DND-41 (cell line): Measurements from ENCODE around the gene ITPRID1.

Experiments
- ATAC-seq: fragments of 200-7000 bp; cut with Tn5 transposase; 3 replicates; pipeline ENCODE4 v1.9.1; 2021; ENCODE audit warnings: low read depth; ENCODE audit not compliant: insufficient read depth
- DNase-seq: peaks from one replicate; pipeline ENCODE4 v3.0.0-alpha.2; 2020
- H2AFZ ChIP-seq: 2 replicates; pipeline ENCODE4 v1.6.0; 2012; ENCODE audit warnings: low read depth, low read length
- H3K27ac ChIP-seq: 2 replicates; pipeline ENCODE4 v1.5.1; 2012; ENCODE audit warnings: low read length, inconsistent platforms
- H3K27me3 ChIP-seq: fragments of 200-600 bp; sonication (generic); 2 replicates; pipeline ENCODE4 v1.6.0; 2012; ENCODE audit warnings: low read length, mild to moderate bottlenecking, inconsistent platforms; ENCODE audit not compliant: insufficient read depth, poor library complexity
- H3K36me3 ChIP-seq: 2 replicates; pipeline ENCODE4 v1.5.1; 2012; ENCODE audit warnings: low read length, inconsistent platforms; ENCODE audit not compliant: insufficient read depth
- H3K4me1 ChIP-seq: 2 replicates; pipeline ENCODE4 v1.5.1; 2012; ENCODE audit warnings: mild to moderate bottlenecking, low read length; ENCODE audit not compliant: insufficient read depth
- H3K4me2 ChIP-seq: 2 replicates; pipeline ENCODE4 v1.6.0; 2012; ENCODE audit warnings: mild to moderate bottlenecking, moderate library complexity, low read length, inconsistent platforms; ENCODE audit not compliant: insufficient read depth
- H3K4me3 ChIP-seq, 2 experiments: fragments of 200-600 bp in 1 of 2; shearing (Covaris generic) in 1 of 2; 2 replicates each; pipeline ENCODE4 v1.5.1; 2012 to 2016; ENCODE audit warnings: inconsistent platforms in 2 of 2, low read length in 2 of 2, mild to moderate bottlenecking in 2 of 2, low read depth in 1 of 2, moderate library complexity in 1 of 2
- H3K79me2 ChIP-seq: 2 replicates; pipeline ENCODE4 v1.6.0; 2012; ENCODE audit warnings: low read length, inconsistent platforms; ENCODE audit not compliant: insufficient read depth
- H3K9ac ChIP-seq: 2 replicates; pipeline ENCODE4 v1.6.0; 2012; ENCODE audit warnings: low read depth, mild to moderate bottlenecking, inconsistent platforms, low read length, moderate library complexity
- H3K9me3 ChIP-seq: 2 replicates; pipeline ENCODE4 v1.5.1; 2012; ENCODE audit warnings: low read length, moderate library complexity, mild to moderate bottlenecking, inconsistent platforms; ENCODE audit not compliant: insufficient read depth, severe bottlenecking
- H4K20me1 ChIP-seq: 2 replicates; pipeline ENCODE4 v1.6.0; 2012; ENCODE audit warnings: low read length; ENCODE audit not compliant: insufficient read depth
- CTCF ChIP-seq: IDR thresholded peaks from 2 replicates; pipeline ENCODE4 v1.5.1; 2012; ENCODE audit warnings: borderline replicate concordance, low read length, moderate library complexity, mild to moderate bottlenecking; ENCODE audit not compliant: poor library complexity, severe bottlenecking; ENCODE audit errors: extremely low read depth
- EZH2 ChIP-seq: IDR thresholded peaks from 3 replicates; pipeline ENCODE4 v1.6.1; 2012; ENCODE audit warnings: borderline replicate concordance, low read depth, mild to moderate bottlenecking, moderate library complexity, low read length, inconsistent platforms; ENCODE audit not compliant: severe bottlenecking

ITPRID1 gene

GRCh38 chr7:31508823-31509222, 5.1 kb upstream of the ITPRID1 start:
- Histone ChIP-seq H3K27me3 (no peaks in the 10 kb centered on the region), H3K9me3 (no peaks in the 10 kb centered on the region), H3K27ac (no peak overlapping the region), H3K9ac (no peak overlapping the region), H4K20me1 (no peaks in the 10 kb centered on the region), H3K4me1 (no peaks in the 10 kb centered on the region), H2AFZ (no peak overlapping the region), H3K4me2 (no peak overlapping the region), H3K79me2 (no peaks in the 10 kb centered on the region), H3K4me3 (no peak overlapping the region), H3K36me3 (no peaks in the 10 kb centered on the region)
- TF ChIP-seq EZH2 (no peak), CTCF (no peak)
- no peak for ATAC-seq
- no peak for DNase-seq

GRCh38 chr7:31512166-31512565, 1.7 kb upstream of the ITPRID1 start:
- no peaks in the 10 kb centered on the region for H3K36me3 ChIP-seq
- H3K4me3 ChIP-seq = no peak overlapping the region
- no peaks in the 10 kb centered on the region for H3K27me3 ChIP-seq
- no peak overlapping the region for H3K27ac ChIP-seq
- no peak for ATAC-seq
- DNase-seq = no peak
- no peak overlapping the region for H3K4me2 ChIP-seq
- TF ChIP-seq EZH2 (no peak), CTCF (no peak)
- no peaks in the 10 kb centered on the region for H3K79me2 ChIP-seq
- no peak overlapping the region for H3K9ac ChIP-seq
- no peak overlapping the region for H2AFZ ChIP-seq
- H3K9me3 ChIP-seq = no peaks in the 10 kb centered on the region
- no peaks in the 10 kb centered on the region for H3K4me1 ChIP-seq
- no peaks in the 10 kb centered on the region for H4K20me1 ChIP-seq

DNA sequence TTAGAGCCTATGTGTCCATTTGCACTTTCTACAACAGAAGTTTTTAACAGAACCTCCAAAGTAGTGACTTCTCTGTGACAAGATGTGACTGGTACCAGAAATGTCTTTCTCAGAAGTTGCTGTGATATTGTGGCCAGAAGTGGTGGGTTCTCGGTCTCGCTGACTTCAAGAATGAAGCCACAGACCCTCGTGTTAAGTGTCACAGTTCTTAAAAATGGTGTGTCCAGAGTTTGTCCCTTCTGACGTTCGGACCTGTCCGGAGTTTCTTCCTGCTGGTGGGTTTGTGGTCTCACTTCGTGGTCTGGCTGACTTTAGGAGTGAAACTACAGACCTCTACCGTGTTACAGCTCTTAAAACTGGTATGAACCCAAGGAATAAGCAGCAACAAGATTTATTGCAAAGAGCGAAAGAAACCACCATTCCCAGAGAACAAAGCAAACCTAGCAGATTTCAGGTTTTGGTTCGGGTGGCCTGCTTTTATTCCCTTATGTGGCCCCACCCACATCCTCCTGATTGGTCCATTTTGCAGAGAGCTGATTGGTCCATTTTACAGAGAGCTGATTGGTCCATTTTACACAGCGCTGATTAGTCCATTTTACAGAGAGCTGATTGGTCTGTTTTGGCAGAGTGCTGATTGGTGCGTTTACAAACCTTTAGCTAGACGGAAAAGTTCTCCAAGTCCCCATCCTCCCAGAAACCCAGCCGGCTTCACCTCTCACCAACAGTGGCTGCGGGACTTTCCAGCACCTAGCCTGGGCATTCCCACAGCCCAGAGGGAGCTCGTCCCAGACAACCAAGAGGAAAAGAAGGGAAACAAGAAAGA, 3.0 kb downstream of the ITPRID1 start:
- Histone ChIP-seq H4K20me1 (no peaks in the 10 kb centered on the region), H3K27ac (no peak overlapping the region), H3K4me2 (no peak overlapping the region), H3K27me3 (no peaks in the 10 kb centered on the region), H3K4me1 (no peaks in the 10 kb centered on the region), H3K9me3 (no peaks in the 10 kb centered on the region), H2AFZ (no peak overlapping the region), H3K36me3 (no peaks in the 10 kb centered on the region), H3K4me3 (no peak overlapping the region), H3K79me2 (no peaks in the 10 kb centered on the region), H3K9ac (no peak overlapping the region)
- TF ChIP-seq CTCF (no peak), EZH2 (no peak)
- ATAC-seq (no peak), DNase-seq (no peak)
